GM12878 (cell line): ENCODE data around the gene ANO8. TPM values are rescaled to one million over a fixed set of nuclear protein-coding genes. Genes with fewer than 3 reads are reported as not detected.

Experiments used
- ATAC-seq: fragments of 200-7000 bp; cut with Tn5 transposase; 3 replicates; pipeline ENCODE4 v1.9.1; 2020; ENCODE audit warnings: mild to moderate bottlenecking, moderate library complexity
- BruUV-seq: library from RNA; stranded (reverse); fragments of 400-500 nt; replicated peaks from 2 replicates; lab custom pipeline; 2021; lab: Mats Ljungman, UMichigan
- CTCF ChIA-PET: fragments of 300-600 bp; sonication (Branson Sonifier 250); formaldehyde crosslinking; extraction: SDS; loops from one replicate; lab custom pipeline; 2021; ENCODE audit warnings: inconsistent platforms; lab: Yijun Ruan, JAX
- POLR2A ChIA-PET: fragments of 350-600 bp; formaldehyde crosslinking; extraction: SDS; loops from one replicate; lab custom pipeline; 2021; ENCODE audit warnings: inconsistent platforms; lab: Charles Lee
- RAD21 ChIA-PET: fragments of 300-600 bp; sonication (Branson Sonifier 250); formaldehyde crosslinking; loops from one replicate; lab custom pipeline; 2023; ENCODE audit warnings: antibody characterized with exemption; ENCODE audit not compliant: unreplicated experiment; lab: Charles Lee
- SMC1A ChIA-PET: fragments of 300-600 bp; sonication (Branson Sonifier 250); formaldehyde crosslinking; loops from one replicate; lab custom pipeline; 2023; ENCODE audit not compliant: unreplicated experiment, uncharacterized antibody; lab: Charles Lee
- DNase-seq: peaks from one replicate; pipeline ENCODE4 v3.0.0-alpha.2; 2011; ENCODE audit warnings: low read depth, low spot score
- FAIRE-seq: peaks from 3 replicates; lab custom pipeline; 2011; peaks lifted over from hg19 to GRCh38; lab: Jason Lieb, UNC
- H2AFZ ChIP-seq: 2 replicates; pipeline ENCODE4 v1.6.0; 2011; ENCODE audit warnings: low read depth, low read length, control low read depth; ENCODE audit not compliant: control insufficient read depth
- H3K27ac ChIP-seq: 2 replicates; pipeline ENCODE4 v1.5.1; 2011; ENCODE audit warnings: control low read depth; ENCODE audit not compliant: control insufficient read depth, insufficient read depth
- H3K27me3 ChIP-seq, 2 experiments: replicated peaks in 1 of 2; 2 replicates each; pipeline versions ENCODE4 v1.6.0 to v1.6.1; 2011; ENCODE audit warnings: low read length in 1 of 2; ENCODE audit not compliant: control insufficient read depth in 2 of 2, insufficient read depth in 2 of 2
- H3K36me3 ChIP-seq, 2 experiments: 2 replicates each; pipeline ENCODE4 v1.5.1; 2011; ENCODE audit warnings: low read length in 1 of 2; ENCODE audit not compliant: control insufficient read depth in 2 of 2, insufficient read depth in 2 of 2
- H3K4me1 ChIP-seq: 2 replicates; pipeline ENCODE4 v1.6.1; 2011; ENCODE audit warnings: mild to moderate bottlenecking, low read length, moderate library complexity, mixed read lengths; ENCODE audit not compliant: control insufficient read depth, insufficient read depth
- H3K4me2 ChIP-seq: 2 replicates; pipeline ENCODE4 v1.6.0; 2011; ENCODE audit warnings: control low read depth; ENCODE audit not compliant: control insufficient read depth, insufficient read depth
- H3K4me3 ChIP-seq: fragments of 200-600 bp; sonication (generic); 2 replicates; pipeline ENCODE4 v1.5.1; 2016
- H3K79me2 ChIP-seq: 2 replicates; pipeline ENCODE4 v1.6.0; 2011; ENCODE audit warnings: low read length; ENCODE audit not compliant: control insufficient read depth, insufficient read depth
- H3K9ac ChIP-seq: 2 replicates; pipeline ENCODE4 v1.8.0; 2011; ENCODE audit warnings: low read length, control low read depth, mixed read lengths; ENCODE audit not compliant: control insufficient read depth, insufficient read depth
- H3K9me3 ChIP-seq: replicated peaks from 3 replicates; pipeline ENCODE4 v1.5.1; 2011; ENCODE audit warnings: mild to moderate bottlenecking, low read length; ENCODE audit not compliant: control insufficient read depth, insufficient read depth
- H4K20me1 ChIP-seq: 2 replicates; pipeline ENCODE4 v1.6.0; 2011; ENCODE audit not compliant: control insufficient read depth, insufficient read depth
- CREM ChIP-seq: IDR thresholded peaks from 2 replicates; pipeline ENCODE4 v1.6.1; 2014; ENCODE audit warnings: antibody characterized with exemption, low read depth
- NFYB ChIP-seq: IDR thresholded peaks from 2 replicates; pipeline ENCODE4 v1.6.1; 2011; ENCODE audit warnings: low read depth, mild to moderate bottlenecking, low read length, improper control_type of control experiment, moderate library complexity; ENCODE audit not compliant: insufficient read depth
- RCOR1 ChIP-seq: conservative IDR thresholded peaks from 2 replicates; pipeline ENCODE4 v1.6.1; 2012; ENCODE audit warnings: low read depth, low read length, improper control_type of control experiment
- SMARCA5 ChIP-seq: fragments of 450-650 bp; IDR thresholded peaks from 2 replicates; pipeline ENCODE4 v1.6.1; 2017; ENCODE audit warnings: mild to moderate bottlenecking
- TAF1 ChIP-seq: IDR thresholded peaks from 2 replicates; pipeline ENCODE4 v1.6.1; 2011; ENCODE audit warnings: mild to moderate bottlenecking, low read depth, low read length, borderline replicate concordance
- TCF7 ChIP-seq: IDR thresholded peaks from 2 replicates; pipeline ENCODE4 v1.6.1; 2014; ENCODE audit warnings: antibody characterized with exemption, borderline replicate concordance
- ZNF384 ChIP-seq: IDR thresholded peaks from 2 replicates; pipeline ENCODE4 v1.6.1; 2012; ENCODE audit warnings: low read depth, mild to moderate bottlenecking, low read length, improper control_type of control experiment, borderline replicate concordance
- WGBS: methylation state at CpG from one replicate; pipeline ENCODE4 v1.1.6; 2016; ENCODE audit warnings: low lambda C conversion rate; ENCODE audit not compliant: insufficient replicate concordance, insufficient coverage; ENCODE audit errors: missing lambda C conversion rate; 5-methylcytosine and 5-hydroxymethylcytosine counted together
- in situ Hi-C: fragments of 300-500 bp; cut with MboI; formaldehyde crosslinking; loops from 9 replicates; pipeline ENCODE4 v1.14.3; 2018; ENCODE audit warnings: mixed read lengths
- intact Hi-C: fragments of 100-400 bp; cut with micrococcal nuclease; formaldehyde crosslinking; loops from one replicate; pipeline ENCODE4 v1.14.2; 2022; ENCODE audit not compliant: unreplicated experiment
- polyA plus RNA-seq, 11 experiments: library from polyadenylated mRNA; depleted of rRNA in 4 of 11; unstranded in 6 of 11; stranded (reverse) in 5 of 11; fragments of >200 nt; fragmentation: Nextera tagmentation in 4 of 11; fragmentation: Illumina TruSeq in 1 of 11; extraction: Ambion mirVana in 4 of 11; extraction: Trizol in 1 of 11; gene quantifications; 1 replicate in 1 of 11; 2 replicates in 10 of 11; pipeline versions ENCODE4 v1.2.1 to v1.2.3, GENCODE V29; 2011 to 2016; ENCODE audit warnings: inconsistent platforms in 2 of 11, missing spikeins in 2 of 11, low read depth in 1 of 11
- total RNA-seq, 4 experiments: library from RNA; depleted of rRNA in 3 of 4; stranded (reverse); fragments of >200 nt in 3 of 4; fragmentation: Illumina TruSeq in 1 of 4; extraction: Trizol in 1 of 4; gene quantifications; 2 replicates each; pipeline versions ENCODE4 v1.2.1 to v1.2.3, GENCODE V29; 2013 to 2021
- TF ChIP-seq, protein P1 (sequence below): IDR thresholded peaks from 2 replicates; pipeline ENCODE4 v1.6.1; 2011; ENCODE audit warnings: borderline replicate concordance, low read depth, mild to moderate bottlenecking, moderate library complexity, mixed read lengths, low read length; ENCODE audit not compliant: insufficient read depth; ENCODE audit errors: extremely low read length
- TF ChIP-seq, protein P2 (sequence below): fragments of 450-650 bp; IDR thresholded peaks from 2 replicates; pipeline ENCODE4 v1.6.1; 2016; ENCODE audit warnings: mild to moderate bottlenecking
- TF ChIP-seq, protein P3 (sequence below): fragments of 450-650 bp; IDR thresholded peaks from 2 replicates; pipeline ENCODE4 v1.6.1; 2014; ENCODE audit warnings: mild to moderate bottlenecking
- TF ChIP-seq, protein P4 (sequence below): fragments of 450-650 bp; IDR thresholded peaks from 2 replicates; pipeline ENCODE4 v1.6.1; 2017; ENCODE audit warnings: antibody characterized with exemption, mild to moderate bottlenecking, moderate library complexity
- TF ChIP-seq, protein P5 (sequence below): fragments of 450-650 bp; IDR thresholded peaks from 2 replicates; pipeline ENCODE4 v1.6.1; 2017; ENCODE audit warnings: borderline replicate concordance

ANO8 gene
- total and polyA plus RNA-seq, 10 of the 15 experiments (the other 5 are each of a cell fraction or from before 2014, with no cell fraction given) = 0.04 to 6.7 (median 1.1) TPM

DNA sequence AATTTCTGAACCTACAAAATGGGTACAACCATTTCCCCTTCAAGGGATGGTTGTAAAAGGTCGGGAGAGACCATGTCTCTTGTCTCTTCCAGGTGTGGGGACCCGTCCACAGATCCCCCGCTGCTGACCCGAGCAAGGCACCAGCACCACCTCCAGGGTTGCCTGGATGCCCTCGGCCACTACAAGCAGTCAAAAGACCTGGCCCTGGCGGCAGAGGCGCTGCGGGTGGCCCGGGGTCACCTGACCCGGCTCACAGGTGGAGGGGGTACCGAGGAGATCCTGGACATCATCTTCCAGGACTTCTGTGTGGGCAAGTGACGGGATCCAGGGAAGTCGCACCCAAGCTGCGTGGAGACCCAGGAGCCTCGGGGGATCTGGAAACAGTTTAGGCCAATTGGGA is 6.7 kb upstream of the ANO8 start:
- ATAC-seq = no peak
- Histone ChIP-seq H3K36me3 (no peaks in the 10 kb centered on the region; a peak in 2 of 4 replicates), H3K79me2 (peaks cover 6% of the 10 kb centered on the region), H2AFZ (no peak overlapping the region), H3K27ac (no peak overlapping the region), H3K27me3 (no peaks in the 10 kb centered on the region), H3K9ac (no peak overlapping the region), H4K20me1 (no peaks in the 10 kb centered on the region), H3K4me1 (peaks cover 11% of the 10 kb centered on the region), H3K4me3 (no peak overlapping the region), H3K9me3 (no peaks in the 10 kb centered on the region), H3K4me2 (no peak overlapping the region)
- RAD21 ChIA-PET = no interaction called here
- in situ Hi-C loops = no loop called here
- CTCF ChIA-PET = no interaction called here
- POLR2A ChIA-PET = no interaction called here
- no TSS peak for BruUV-seq
- FAIRE-seq = no peak
- WGBS = 91% methylated on average over 15 of the region's 15 CpGs
- SMC1A ChIA-PET = no interaction called here
- no peak for DNase-seq
- intact Hi-C loops = no loop called here
- TF ChIP-seq SMARCA5 (no peak), TAF1 (no peak), NFYB (no peak), CREM (no peak), ZNF384 (no peak), TCF7 (no peak), RCOR1 (no peak)
- TF ChIP-seq, protein P1, sequence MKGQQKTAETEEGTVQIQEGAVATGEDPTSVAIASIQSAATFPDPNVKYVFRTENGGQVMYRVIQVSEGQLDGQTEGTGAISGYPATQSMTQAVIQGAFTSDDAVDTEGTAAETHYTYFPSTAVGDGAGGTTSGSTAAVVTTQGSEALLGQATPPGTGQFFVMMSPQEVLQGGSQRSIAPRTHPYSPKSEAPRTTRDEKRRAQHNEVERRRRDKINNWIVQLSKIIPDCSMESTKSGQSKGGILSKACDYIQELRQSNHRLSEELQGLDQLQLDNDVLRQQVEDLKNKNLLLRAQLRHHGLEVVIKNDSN = no peak
- TF ChIP-seq, protein P2, sequence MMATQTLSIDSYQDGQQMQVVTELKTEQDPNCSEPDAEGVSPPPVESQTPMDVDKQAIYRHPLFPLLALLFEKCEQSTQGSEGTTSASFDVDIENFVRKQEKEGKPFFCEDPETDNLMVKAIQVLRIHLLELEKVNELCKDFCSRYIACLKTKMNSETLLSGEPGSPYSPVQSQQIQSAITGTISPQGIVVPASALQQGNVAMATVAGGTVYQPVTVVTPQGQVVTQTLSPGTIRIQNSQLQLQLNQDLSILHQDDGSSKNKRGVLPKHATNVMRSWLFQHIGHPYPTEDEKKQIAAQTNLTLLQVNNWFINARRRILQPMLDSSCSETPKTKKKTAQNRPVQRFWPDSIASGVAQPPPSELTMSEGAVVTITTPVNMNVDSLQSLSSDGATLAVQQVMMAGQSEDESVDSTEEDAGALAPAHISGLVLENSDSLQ = no peak
- TF ChIP-seq, protein P3, sequence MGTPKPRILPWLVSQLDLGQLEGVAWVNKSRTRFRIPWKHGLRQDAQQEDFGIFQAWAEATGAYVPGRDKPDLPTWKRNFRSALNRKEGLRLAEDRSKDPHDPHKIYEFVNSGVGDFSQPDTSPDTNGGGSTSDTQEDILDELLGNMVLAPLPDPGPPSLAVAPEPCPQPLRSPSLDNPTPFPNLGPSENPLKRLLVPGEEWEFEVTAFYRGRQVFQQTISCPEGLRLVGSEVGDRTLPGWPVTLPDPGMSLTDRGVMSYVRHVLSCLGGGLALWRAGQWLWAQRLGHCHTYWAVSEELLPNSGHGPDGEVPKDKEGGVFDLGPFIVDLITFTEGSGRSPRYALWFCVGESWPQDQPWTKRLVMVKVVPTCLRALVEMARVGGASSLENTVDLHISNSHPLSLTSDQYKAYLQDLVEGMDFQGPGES = no peak
- TF ChIP-seq, protein P4, sequence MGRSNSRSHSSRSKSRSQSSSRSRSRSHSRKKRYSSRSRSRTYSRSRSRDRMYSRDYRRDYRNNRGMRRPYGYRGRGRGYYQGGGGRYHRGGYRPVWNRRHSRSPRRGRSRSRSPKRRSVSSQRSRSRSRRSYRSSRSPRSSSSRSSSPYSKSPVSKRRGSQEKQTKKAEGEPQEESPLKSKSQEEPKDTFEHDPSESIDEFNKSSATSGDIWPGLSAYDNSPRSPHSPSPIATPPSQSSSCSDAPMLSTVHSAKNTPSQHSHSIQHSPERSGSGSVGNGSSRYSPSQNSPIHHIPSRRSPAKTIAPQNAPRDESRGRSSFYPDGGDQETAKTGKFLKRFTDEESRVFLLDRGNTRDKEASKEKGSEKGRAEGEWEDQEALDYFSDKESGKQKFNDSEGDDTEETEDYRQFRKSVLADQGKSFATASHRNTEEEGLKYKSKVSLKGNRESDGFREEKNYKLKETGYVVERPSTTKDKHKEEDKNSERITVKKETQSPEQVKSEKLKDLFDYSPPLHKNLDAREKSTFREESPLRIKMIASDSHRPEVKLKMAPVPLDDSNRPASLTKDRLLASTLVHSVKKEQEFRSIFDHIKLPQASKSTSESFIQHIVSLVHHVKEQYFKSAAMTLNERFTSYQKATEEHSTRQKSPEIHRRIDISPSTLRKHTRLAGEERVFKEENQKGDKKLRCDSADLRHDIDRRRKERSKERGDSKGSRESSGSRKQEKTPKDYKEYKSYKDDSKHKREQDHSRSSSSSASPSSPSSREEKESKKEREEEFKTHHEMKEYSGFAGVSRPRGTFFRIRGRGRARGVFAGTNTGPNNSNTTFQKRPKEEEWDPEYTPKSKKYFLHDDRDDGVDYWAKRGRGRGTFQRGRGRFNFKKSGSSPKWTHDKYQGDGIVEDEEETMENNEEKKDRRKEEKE = no peak
- TF ChIP-seq, protein P5, sequence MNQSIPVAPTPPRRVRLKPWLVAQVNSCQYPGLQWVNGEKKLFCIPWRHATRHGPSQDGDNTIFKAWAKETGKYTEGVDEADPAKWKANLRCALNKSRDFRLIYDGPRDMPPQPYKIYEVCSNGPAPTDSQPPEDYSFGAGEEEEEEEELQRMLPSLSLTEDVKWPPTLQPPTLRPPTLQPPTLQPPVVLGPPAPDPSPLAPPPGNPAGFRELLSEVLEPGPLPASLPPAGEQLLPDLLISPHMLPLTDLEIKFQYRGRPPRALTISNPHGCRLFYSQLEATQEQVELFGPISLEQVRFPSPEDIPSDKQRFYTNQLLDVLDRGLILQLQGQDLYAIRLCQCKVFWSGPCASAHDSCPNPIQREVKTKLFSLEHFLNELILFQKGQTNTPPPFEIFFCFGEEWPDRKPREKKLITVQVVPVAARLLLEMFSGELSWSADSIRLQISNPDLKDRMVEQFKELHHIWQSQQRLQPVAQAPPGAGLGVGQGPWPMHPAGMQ = no peak
